Central memory CD8-positive, alpha-beta T cell (primary cell): ENCODE results near the gene GDPD5.

Experiments
- ATAC-seq: fragments of 150-1000 bp; cut with Tn5 transposase; replicated peaks from 2 replicates; pipeline ENCODE4 v1.10.0; 2022; ENCODE audit warnings: mild to moderate bottlenecking, moderate FRiP score, moderate number of reproducible peaks; ENCODE audit not compliant: poor library complexity, severe bottlenecking; ENCODE audit errors: extremely low read depth
- DNase-seq, 2 donors: peaks; one replicate each; pipeline ENCODE4 v3.0.0; 2021; ENCODE audit warnings: low spot score in 2 of 2
- H3K27ac Mint-ChIP-seq: one replicate; pipeline ENCODE4 v1.8.0; 2022; ENCODE audit warnings: low read depth, mild to moderate bottlenecking, moderate library complexity, mixed read lengths
- H3K27me3 Mint-ChIP-seq: one replicate; pipeline ENCODE4 v1.8.0; 2022; ENCODE audit warnings: mixed read lengths
- H3K36me3 Mint-ChIP-seq: one replicate; pipeline ENCODE4 v1.8.0; 2022; ENCODE audit warnings: mild to moderate bottlenecking, moderate library complexity, mixed read lengths; ENCODE audit not compliant: insufficient read depth
- H3K4me1 Mint-ChIP-seq: one replicate; pipeline ENCODE4 v1.8.0; 2022; ENCODE audit warnings: mixed read lengths
- H3K4me3 Mint-ChIP-seq: one replicate; pipeline ENCODE4 v1.8.0; 2022; ENCODE audit warnings: mild to moderate bottlenecking, moderate library complexity, mixed read lengths
- H3K9me3 Mint-ChIP-seq: one replicate; pipeline ENCODE4 v1.8.0; 2022; ENCODE audit warnings: mixed read lengths

The GDPD5 gene

GRCh38 chr11:75497788-75498409, 27.8 kb downstream of the GDPD5 start:
- no peak overlapping the region for H3K4me3 Mint-ChIP-seq
- peaks cover 29% of the 10 kb centered on the region for H3K4me1 Mint-ChIP-seq
- no peaks in the 10 kb centered on the region for H3K9me3 Mint-ChIP-seq
- H3K27me3 Mint-ChIP-seq = no peaks in the 10 kb centered on the region
- no peak overlapping the region for H3K27ac Mint-ChIP-seq
- H3K36me3 Mint-ChIP-seq = no peaks in the 10 kb centered on the region
- ATAC-seq (no peak), DNase-seq (no peak)

GRCh38 chr11:75496305-75496752, 29.4 kb downstream of the GDPD5 start:
- ATAC-seq = no peak
- DNase-seq = no peak
- Mint-ChIP-seq H3K4me1 (peaks cover 26% of the 10 kb centered on the region), H3K27ac (no peak overlapping the region), H3K4me3 (no peak overlapping the region), H3K9me3 (no peaks in the 10 kb centered on the region), H3K36me3 (no peaks in the 10 kb centered on the region), H3K27me3 (no peaks in the 10 kb centered on the region)

GRCh38 chr11:75495749-75496304, 29.9 kb downstream of the GDPD5 start:
- ATAC-seq (no peak), DNase-seq (no peak)
- Mint-ChIP-seq H3K9me3 (no peaks in the 10 kb centered on the region), H3K27ac (no peak overlapping the region), H3K27me3 (no peaks in the 10 kb centered on the region), H3K4me1 (peaks cover 22% of the 10 kb centered on the region), H3K36me3 (no peaks in the 10 kb centered on the region), H3K4me3 (no peak overlapping the region)

- no peaks in the 10 kb centered on the region for H3K9me3 Mint-ChIP-seq
- H3K27ac Mint-ChIP-seq = peak overlapping the region; percentile 68
- peaks cover 5% of the 10 kb centered on the region for H3K36me3 Mint-ChIP-seq
- peaks cover 17% of the 10 kb centered on the region for H3K4me1 Mint-ChIP-seq
- H3K4me3 Mint-ChIP-seq = no peak overlapping the region
- DNase-seq = no peak
- no peak for ATAC-seq
- H3K27me3 Mint-ChIP-seq = no peaks in the 10 kb centered on the region
Measured at GRCh38 chr11:75493626-75494025, 32.1 kb downstream of the GDPD5 start.

GRCh38 chr11:75492181-75492820, 33.4 kb downstream of the GDPD5 start:
- Mint-ChIP-seq H3K27me3 (no peaks in the 10 kb centered on the region), H3K36me3 (peaks cover 5% of the 10 kb centered on the region), H3K27ac (peak overlapping the region; percentile 68), H3K4me3 (peak overlapping the region; percentile 43), H3K4me1 (peaks cover 17% of the 10 kb centered on the region), H3K9me3 (no peaks in the 10 kb centered on the region)
- DNase-seq = no peak
- ATAC-seq = peak; percentile 82

GRCh38 chr11:75491465-75491864, 34.3 kb downstream of the GDPD5 start:
- H3K27me3 Mint-ChIP-seq = no peaks in the 10 kb centered on the region
- H3K4me3 Mint-ChIP-seq = no peak overlapping the region
- H3K9me3 Mint-ChIP-seq = no peaks in the 10 kb centered on the region
- H3K36me3 Mint-ChIP-seq = peaks cover 5% of the 10 kb centered on the region
- peaks cover 17% of the 10 kb centered on the region for H3K4me1 Mint-ChIP-seq
- DNase-seq (no peak), ATAC-seq (no peak)
- no peak overlapping the region for H3K27ac Mint-ChIP-seq

GRCh38 chr11:75490221-75491181, 35.2 kb downstream of the GDPD5 start:
- H3K36me3 Mint-ChIP-seq = peaks cover 5% of the 10 kb centered on the region
- DNase-seq = no peak
- ATAC-seq = no peak
- H3K9me3 Mint-ChIP-seq = no peaks in the 10 kb centered on the region
- peaks cover 17% of the 10 kb centered on the region for H3K4me1 Mint-ChIP-seq
- H3K27ac Mint-ChIP-seq = no peak overlapping the region
- H3K27me3 Mint-ChIP-seq = no peaks in the 10 kb centered on the region
- H3K4me3 Mint-ChIP-seq = no peak overlapping the region

- DNase-seq (no peak), ATAC-seq (no peak)
- H3K27ac Mint-ChIP-seq = peak overlapping the region; percentile 59
- H3K36me3 Mint-ChIP-seq = peaks cover 5% of the 10 kb centered on the region
- H3K4me3 Mint-ChIP-seq = no peak overlapping the region
- H3K9me3 Mint-ChIP-seq = no peaks in the 10 kb centered on the region
- peaks cover 15% of the 10 kb centered on the region for H3K4me1 Mint-ChIP-seq
- H3K27me3 Mint-ChIP-seq = no peaks in the 10 kb centered on the region
Measured at GRCh38 chr11:75487365-75487764, 38.4 kb downstream of the GDPD5 start.

- no peak for ATAC-seq
- H3K4me1 Mint-ChIP-seq = peaks cover 11% of the 10 kb centered on the region
- H3K27me3 Mint-ChIP-seq = no peaks in the 10 kb centered on the region
- no peak overlapping the region for H3K4me3 Mint-ChIP-seq
- H3K9me3 Mint-ChIP-seq = no peaks in the 10 kb centered on the region
- DNase-seq = no peak
- no peak overlapping the region for H3K27ac Mint-ChIP-seq
- peaks cover 5% of the 10 kb centered on the region for H3K36me3 Mint-ChIP-seq
Measured at GRCh38 chr11:75485742-75486141, 40.0 kb downstream of the GDPD5 start.

- H3K4me1 Mint-ChIP-seq = peaks cover 6% of the 10 kb centered on the region
- no peaks in the 10 kb centered on the region for H3K9me3 Mint-ChIP-seq
- DNase-seq (no peak), ATAC-seq (no peak)
- no peak overlapping the region for H3K4me3 Mint-ChIP-seq
- H3K36me3 Mint-ChIP-seq = no peaks in the 10 kb centered on the region
- H3K27me3 Mint-ChIP-seq = no peaks in the 10 kb centered on the region
- H3K27ac Mint-ChIP-seq = peak overlapping the region; percentile 14
Measured at GRCh38 chr11:75482931-75483469, 42.7 kb downstream of the GDPD5 start.

GRCh38 chr11:75481922-75482606, 43.7 kb downstream of the GDPD5 start:
- Mint-ChIP-seq H3K4me3 (no peak overlapping the region), H3K27me3 (no peaks in the 10 kb centered on the region), H3K36me3 (no peaks in the 10 kb centered on the region), H3K27ac (peak overlapping the region; percentile 14), H3K4me1 (peaks cover 9% of the 10 kb centered on the region), H3K9me3 (no peaks in the 10 kb centered on the region)
- no peak for ATAC-seq
- no peak for DNase-seq
